GM21529 (cell line): ENCODE data around the gene NR1I3.
"Not testable (repeated sequence)": the region's sequence is repeated elsewhere in the genome, so short reads cannot be mapped to it uniquely, and the experiment has no call there.

Experiments used
- ATAC-seq: cut with Tn5 transposase; IDR thresholded peaks from one replicate; pipeline ENCODE4 v1.9.1; 2021; ENCODE audit not compliant: unreplicated experiment

NR1I3 gene, protein sequence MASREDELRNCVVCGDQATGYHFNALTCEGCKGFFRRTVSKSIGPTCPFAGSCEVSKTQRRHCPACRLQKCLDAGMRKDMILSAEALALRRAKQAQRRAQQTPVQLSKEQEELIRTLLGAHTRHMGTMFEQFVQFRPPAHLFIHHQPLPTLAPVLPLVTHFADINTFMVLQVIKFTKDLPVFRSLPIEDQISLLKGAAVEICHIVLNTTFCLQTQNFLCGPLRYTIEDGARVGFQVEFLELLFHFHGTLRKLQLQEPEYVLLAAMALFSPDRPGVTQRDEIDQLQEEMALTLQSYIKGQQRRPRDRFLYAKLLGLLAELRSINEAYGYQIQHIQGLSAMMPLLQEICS

DNA sequence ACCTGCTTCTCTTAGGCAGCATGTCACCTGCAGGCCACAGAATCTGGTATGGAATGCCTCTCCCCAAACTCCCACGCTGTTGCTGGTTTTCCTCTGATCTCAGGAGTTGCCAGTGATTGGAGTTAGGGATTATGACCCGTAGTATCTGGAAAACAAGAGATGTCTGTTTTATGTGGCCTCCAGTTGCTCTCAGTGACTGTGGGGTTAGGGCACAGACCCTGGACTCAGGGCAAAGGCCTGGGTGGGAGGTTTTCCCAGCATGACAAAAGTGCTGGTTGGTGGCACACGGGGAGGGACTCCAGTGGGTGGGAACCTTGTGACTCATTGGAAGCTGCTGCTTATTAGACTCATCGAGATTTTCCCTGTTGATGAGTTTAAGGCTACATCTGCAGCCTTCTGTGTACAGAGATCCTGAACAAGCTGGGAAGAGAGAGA is at the start of gene NR1I3:
TSS of gene NR1I3 (minus strand) at position 165 of the 435 bp plus-strand sequence. CDS start 1,638 bp downstream, outside the sequence.
- ATAC-seq, result no peak

DNA sequence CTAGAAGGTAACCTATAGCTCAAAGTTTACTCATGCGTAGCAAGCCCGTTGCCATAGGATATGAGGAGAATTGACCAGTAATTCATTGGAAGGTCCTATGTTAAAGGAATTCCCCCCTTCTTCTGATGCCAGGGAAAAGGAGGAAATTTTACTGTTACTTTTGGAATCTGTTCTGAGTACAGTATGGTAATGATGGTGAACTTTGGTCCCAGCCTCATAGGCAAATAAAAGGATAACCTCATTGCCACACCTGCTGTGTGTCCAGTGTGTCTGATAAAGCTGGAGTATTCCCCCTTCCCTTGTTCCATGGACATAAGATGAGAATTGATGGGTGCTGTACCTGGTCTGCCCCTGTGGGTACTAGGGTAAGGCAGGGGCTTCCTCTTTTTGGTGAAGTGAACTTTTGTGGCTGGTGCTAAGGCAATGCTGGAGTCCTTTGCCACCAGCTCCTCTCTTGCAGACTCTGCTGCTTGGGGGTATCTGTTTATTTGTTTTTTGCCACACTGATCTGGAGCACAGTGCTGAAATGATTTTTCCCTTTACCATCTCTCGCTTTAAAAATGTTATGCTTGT is 49.6 kb upstream of the NR1I3 start:
- ATAC-seq, result no peak

DNA sequence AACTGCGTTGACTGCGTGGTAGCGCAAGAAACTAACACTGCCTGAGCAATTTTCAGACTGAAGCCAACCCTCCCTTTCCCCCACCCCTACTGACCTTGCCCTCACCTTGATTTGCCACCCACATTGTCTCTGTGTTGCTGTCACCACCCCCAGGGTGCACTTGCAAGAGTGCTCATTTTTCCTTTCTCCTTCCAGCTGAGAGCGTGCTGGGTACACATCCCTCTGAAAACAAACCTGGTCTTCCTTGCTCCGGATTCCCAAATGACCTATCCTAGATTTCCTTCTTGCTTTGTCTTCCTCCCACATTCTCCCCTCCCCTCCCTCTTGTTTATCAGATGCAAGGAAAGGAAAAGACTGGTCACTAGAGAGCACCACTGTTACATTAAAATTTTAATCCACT is 47.5 kb upstream of the NR1I3 start:
- no peak for ATAC-seq

DNA sequence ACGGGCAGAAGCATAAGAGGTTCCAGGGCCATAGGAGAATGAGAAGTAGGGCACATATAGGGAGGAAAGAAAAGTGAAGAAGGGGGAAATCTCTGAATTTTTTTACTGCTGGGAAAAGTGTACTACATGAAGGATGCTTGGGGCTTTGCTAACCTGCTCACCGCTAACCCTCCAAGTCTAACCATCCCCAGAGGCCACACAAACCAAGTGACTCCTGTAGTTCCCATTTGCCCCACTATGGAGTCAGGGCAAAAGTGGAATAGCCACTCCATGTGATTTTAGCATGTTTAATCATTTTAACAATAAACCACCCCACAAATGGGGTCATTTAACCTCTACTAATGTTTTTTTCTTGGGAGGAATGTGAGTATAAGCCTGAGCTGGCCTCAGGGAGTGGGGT is 47.1 kb upstream of the NR1I3 start:
- no peak for ATAC-seq

DNA sequence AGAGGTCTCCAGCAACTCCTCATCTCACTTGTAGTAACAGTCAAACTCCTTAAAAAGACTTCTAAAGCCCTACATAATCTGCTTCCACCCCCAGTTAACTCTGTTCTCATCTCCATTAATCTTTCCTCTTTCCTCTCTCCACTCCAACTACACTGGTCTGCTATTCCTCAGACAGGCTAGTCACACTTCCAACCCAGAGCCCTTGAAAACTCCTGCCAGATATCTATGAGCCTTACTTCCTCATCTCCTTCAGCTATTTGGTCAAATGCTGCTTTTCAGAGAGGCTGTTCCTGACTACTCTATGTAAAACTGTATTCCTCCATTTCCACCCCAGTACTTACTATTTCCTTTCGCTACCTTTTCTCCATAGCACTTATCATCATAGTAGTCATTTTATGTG is 45.0 kb upstream of the NR1I3 start:
- ATAC-seq, result no peak

DNA sequence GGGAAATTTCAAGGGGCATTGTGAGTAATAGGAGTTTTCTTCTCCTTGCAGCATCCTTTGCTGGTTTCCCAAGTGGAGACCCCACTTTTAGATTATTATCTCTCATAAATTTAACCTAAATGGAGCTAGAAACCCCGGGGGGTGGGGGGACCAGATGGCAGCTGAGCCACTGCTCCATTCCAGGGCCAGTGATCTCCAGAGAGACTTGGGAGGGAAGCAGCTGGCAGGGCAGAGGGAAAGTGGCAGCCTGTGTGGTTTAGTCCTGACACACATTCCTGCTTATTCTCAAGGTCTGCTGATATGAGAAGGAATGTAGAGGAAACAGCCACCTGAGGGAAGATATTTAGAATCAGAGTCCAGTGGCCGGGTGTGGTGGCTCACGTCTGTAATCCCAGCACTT is 36.9 kb upstream of the NR1I3 start:
- no peak for ATAC-seq

DNA sequence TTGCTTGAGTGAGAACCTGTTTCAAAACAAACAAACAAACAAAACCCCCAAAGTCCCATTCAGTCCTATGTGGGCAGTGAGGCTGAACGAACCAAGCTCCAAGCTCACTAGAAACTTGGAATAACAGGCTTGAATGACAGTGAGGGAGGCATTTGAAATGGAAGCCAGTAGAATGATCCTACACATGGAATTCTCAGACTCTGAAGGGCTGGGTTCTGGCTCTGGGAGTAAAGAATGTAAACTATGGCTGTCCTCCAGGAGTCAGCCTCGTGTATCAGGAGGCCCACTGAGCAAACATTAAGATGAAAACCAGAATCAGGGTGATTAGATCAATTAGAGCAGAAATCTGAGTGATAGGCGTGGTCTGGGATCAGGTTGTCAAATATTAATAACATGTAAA is 35.4 kb upstream of the NR1I3 start:
- no peak for ATAC-seq

DNA sequence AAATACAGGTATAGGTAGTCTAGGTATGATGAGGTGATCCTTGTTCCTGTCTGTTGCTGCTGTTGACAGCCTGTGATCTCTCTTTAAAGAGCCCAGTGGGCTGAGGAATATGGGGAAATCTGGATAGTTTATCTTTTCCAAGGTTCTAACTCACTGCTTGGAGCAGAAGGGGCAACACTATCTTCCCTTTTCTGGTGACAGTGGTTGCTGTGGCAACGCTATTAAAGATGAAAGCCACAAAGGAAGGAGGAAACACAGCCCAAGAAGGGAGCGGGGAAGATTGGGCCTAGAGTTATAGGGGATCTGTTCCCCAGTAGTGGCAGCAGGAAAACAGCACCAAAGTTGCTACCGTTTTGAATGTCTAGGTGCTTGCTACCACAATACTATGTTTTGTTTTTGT is 29.3 kb upstream of the NR1I3 start:
- ATAC-seq, result no peak

DNA sequence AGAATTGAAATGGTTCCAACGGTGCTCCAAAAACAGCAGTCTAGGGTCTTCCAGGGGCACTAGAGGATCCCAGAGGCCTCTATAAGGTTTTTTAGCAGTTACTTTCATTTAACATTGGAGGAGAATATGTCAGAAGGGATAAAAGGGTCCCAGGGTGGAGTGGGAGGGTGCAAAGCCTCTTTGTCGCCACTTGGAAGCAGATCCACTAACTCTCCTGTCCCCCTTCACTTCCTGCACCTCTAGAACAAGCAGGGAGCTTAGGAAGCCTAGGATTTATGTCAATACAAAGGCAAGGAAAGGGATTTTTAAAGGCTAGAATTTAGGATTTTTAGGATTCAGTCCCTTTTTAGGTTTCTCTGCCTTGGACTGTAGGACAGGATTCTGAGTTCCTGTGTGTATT is 28.8 kb upstream of the NR1I3 start:
- no peak for ATAC-seq

DNA sequence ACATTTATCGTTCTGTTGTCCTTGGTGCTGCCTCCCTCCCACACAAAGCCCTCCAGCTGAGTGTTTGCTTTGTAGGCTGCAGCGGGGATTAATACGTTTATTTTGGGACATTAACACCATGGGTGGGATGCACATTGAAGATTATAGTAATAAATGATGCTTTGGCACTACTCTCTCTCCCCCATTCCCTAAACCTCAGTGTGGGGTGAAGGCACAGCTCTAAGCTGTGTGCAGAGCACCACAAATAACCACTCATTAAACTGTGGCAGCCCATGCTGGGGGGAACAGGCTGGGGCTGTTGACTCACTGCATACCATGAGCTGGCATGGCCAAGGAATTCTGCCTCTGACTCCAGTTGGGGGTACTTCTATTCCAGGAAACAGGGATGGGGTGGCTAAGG is 28.2 kb upstream of the NR1I3 start:
- ATAC-seq, result no peak

DNA sequence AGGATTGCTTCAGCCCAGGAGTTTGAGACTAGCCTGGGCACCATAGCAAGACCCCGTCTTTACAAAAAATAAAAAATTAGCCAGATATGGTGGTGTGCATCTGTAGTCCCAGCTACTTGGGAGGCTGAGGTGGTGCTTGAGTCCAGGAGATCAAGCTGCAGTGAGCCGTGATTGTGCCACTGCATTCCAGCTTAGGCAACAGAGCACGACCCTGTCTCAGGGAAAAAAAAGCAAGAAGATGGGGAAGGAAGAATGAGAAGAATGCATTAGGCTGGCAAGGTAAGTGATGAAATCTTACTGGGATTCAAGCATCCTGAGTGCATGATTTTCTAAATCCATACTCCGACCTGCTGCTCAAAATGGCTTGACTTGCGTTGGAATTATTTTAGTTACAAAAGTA is 27.3 kb upstream of the NR1I3 start:
- no peak for ATAC-seq

DNA sequence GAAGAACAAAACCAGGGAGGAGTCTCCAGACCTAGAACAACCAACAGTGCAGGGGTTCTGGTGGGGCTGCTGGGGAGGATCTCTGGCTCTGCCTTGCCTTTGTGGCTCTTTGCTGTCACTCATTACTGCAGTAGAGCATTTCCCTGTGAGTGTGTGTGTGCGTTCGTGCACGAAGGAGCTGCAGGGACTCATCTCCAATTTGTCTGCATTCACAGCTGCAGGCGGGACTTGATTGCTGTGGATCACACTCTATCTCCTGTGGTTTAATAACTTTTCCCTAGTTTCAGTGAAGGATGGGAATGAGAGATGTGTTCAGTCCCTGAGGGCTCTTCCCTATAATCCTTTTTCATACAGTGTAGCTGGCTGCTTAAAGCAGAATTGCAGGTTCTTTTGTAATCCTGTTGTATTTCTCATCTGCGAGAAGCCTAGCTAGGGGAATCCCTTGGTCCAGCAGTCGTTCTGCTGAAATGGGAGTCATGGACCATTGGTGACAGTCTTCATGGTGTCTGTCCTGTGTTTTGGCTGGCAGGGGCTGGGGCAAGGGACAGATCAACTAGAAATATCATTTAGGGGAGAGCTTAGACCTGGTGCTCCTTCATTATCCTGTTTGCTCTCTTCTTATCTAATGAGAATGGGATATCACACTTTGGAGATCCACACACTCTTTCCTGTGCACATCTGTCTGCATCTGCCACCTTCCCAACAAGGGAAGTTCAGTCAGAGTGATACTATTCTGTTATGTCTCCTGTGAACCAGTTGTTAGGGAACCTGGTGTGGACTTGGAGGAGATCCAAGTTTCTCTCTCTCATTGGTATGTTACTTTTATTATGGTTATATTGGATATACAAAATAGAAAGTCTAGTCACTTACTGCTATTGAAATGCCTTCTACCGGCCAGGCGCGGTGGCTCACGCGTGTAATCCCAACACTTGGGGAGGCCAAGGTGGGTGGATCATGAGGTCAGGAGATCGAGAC is 23.5 kb upstream of the NR1I3 start:
- no peak for ATAC-seq

DNA sequence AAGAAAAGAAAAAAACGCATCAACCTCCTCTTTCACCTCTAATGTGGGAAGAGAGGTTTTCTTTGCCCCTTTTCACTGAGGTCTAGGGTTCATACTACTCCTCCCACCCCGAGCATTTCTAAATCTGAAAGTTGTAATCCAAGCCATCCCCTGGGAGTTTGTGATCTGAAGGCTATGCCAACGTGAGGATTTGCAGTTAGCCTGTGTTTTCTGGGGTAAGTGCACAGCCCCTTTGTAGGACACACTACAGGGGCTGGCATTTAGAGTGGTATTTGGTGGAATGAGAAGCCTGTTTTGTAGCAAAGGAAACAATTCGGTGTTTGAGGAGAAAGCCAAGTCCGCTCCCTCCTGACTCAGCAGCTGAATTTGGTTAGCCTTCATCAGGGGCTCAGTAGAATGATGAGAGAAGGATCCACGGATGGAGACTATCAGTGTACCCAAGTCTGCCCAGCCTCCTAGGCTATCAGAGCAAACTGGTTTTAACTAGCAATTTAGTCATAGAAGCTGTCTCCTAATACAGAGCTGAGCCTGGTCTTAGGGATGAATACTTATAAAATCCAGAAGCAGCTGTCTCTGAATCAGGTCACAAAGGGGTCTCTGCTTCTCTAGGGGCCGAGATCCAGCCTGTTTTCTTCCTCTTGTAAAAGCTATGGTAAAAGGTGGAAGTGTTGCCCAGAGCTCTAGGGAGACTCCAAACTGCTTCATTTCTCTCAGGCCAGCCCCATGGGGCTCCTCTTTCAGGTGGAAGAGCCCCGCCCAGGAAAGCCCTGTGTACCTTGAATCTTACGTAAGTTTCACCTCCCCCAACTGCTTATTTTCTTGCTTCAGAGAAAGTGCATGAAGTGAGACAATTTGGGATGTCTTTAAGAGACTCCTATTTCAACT is 22.6 kb upstream of the NR1I3 start:
- ATAC-seq, result no peak

DNA sequence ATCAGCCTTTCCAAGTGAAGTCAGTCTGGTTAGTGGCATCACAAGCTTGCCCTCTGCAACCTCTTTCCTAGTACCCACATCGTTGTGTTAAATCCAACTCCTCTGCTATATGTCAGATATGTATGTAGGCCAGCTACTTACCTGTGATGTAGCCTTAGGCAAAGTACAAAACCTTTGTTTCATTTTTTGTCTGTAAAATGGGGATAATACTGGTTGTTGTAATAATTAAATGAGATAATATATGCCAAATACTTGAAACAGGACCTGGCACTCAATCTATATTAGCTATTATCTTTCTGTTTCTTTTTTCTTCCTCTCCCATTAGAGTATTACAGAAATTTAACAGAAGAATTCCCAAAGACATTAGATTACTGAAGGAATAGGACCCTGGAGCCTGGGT is 21.8 kb upstream of the NR1I3 start:
- no peak for ATAC-seq

DNA sequence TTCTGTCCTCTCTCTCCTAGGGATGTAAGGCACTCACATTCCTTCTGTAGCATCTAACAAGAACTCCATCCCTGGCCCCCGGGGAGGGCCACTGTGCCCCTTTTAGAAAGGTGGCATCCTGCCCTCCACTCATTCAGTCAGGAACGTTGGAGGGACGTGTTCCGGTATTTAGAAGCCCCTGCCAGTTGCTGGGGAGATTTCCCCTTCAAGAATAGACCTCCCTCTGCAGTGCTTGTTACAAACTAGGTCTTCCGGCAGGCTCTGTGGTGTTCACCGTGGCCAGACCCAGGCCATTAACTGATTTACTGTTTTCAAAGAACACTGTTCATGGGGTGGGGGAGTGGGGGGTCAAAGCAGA is 21.3 kb upstream of the NR1I3 start:
- no peak for ATAC-seq

DNA sequence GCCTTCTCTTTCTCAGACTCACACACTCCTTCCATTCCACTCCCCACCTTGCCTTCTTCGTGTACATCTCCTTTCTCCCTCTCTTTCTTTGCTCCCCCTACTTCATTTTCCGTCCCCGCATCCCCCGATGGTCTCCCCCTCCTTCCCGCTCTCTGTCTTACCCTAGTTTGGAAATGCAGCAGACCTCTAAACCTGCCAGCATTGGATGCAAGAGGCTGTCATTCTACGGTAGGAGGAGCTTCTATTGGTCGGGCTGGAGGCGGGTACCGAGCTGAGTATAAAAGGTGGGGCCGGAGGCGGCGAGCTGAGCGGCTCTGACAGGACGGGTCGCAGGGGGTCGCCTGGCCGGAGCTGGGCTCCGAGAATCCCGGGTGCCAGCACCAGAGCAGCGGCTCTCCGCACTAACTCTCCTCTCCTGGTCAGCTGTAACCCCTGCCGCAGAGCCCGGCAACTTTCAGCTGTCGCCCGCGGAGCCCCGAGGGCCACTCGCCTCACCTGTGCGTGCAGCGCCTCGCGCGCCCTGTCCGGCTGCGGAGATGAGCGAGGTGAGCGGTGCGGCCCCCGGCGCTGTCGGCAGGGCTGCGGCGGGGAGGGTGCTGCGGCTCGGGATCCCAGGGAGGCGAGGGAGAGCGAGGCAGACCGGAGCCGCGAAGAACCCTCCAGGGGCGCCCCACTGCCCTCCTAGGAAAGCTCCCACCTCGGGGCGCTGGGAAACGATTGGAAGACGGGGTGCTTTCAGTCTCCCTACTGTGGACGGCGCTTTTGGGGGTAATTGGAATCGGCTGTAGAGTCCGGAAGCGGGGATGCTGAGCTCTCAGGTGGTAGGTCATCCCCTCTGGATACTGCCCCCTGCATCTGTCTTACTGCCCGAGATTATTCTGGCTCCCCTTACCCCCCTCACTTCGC is 20.7 kb upstream of the NR1I3 start, which contains the start of gene PCP4L1:
TSS of gene PCP4L1 (plus strand) at position 307 of the 906 bp plus-strand sequence. CDS start at position 537, 230 bp downstream.
- peak; percentile 75 for ATAC-seq

DNA sequence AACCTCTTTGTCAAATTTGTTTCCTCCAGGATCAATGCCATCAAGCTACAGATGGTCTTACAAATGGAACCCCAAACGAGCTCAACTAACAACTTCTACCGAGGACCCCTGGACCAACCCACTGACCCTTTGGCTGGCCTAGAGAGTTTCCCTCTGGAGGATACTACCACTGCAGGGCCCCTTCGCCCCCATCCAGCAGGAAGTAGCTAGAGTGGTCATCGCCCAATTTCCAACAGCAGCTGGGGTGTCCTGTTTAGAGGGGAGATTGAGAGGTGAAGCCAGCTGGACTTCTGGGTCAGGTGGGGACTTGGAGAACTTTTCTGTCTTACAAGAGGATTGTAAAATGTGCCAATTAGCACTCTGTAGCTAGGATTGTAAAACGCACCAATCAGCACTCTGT is 19.1 kb upstream of the NR1I3 start:
- ATAC-seq, result not testable (repeated sequence)

DNA sequence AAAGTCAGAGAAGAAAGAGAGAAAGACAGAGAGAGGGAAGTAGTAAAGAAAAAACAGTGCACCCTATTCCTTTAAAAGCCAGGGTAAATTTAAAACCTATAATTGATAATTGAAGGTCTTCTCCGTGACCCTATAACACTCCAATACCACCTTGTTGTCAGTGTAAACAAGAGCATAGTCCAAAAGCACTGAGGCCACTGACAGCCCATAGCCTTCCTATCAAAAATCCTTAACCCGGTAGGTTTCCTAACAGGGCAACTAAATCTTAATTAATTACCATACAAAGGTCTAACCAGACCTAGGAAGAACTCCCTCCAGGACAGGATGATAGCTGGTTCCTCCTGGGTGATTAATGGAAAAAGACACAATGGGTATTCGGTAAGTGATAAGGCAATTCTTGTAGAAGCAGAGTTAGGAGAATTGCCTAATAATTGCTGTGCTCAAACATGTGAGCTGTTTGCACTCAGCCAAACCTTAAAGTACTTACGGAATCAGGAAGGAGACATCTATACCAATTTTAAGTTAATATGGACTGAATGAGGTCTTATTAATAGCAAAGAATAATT is 18.0 kb upstream of the NR1I3 start:
- not testable (repeated sequence) for ATAC-seq

DNA sequence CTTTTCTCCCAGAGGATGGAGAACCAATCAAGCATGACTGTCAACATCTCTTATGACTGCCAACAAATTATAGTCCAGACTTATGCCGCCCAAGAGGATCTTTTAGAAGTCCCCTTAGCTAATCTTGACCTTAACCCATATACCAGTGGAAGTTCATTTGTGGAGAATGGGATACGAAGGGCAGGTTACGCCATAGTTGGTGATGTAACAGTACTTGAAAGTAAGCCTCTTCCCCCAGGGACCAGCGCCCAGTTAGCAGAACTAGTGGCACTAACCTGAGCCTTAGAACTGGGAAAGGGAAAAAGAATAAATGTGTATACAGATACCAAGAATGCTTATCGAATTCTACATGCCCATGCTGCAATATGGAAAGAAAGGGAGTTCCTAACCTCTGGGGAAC is 17.3 kb upstream of the NR1I3 start:
- ATAC-seq, result not testable (repeated sequence)
